Astrocyte (in vitro differentiated cells and primary cell): ENCODE data around the gene CENPF. TPM values are rescaled to one million over a fixed set of nuclear protein-coding genes. Genes with fewer than 3 reads are reported as not detected.

Source experiments
- DNase-seq: peaks from one replicate; pipeline ENCODE4 v3.0.0-alpha.2; 2010; ENCODE audit warnings: low read depth
- FAIRE-seq: peaks from 2 replicates; lab custom pipeline; 2011; peaks lifted over from hg19 to GRCh38; lab: Jason Lieb, UNC
- H2AFZ ChIP-seq: 2 replicates; pipeline ENCODE4 v1.6.0; 2012; ENCODE audit warnings: low read depth, low read length, inconsistent platforms
- H3K27ac ChIP-seq: 2 replicates; pipeline ENCODE4 v1.5.1; 2011; ENCODE audit warnings: low read depth, low read length, inconsistent platforms
- H3K27me3 ChIP-seq: 2 replicates; pipeline ENCODE4 v1.6.0; 2011; ENCODE audit warnings: low read length, inconsistent platforms; ENCODE audit not compliant: insufficient read depth
- H3K36me3 ChIP-seq: 2 replicates; pipeline ENCODE4 v1.5.1; 2011; ENCODE audit warnings: low read length, inconsistent platforms; ENCODE audit not compliant: insufficient read depth
- H3K4me1 ChIP-seq: 2 replicates; pipeline ENCODE4 v1.5.1; 2011; ENCODE audit warnings: low read length, inconsistent platforms; ENCODE audit not compliant: insufficient read depth
- H3K4me2 ChIP-seq: 2 replicates; pipeline ENCODE4 v1.6.0; 2012; ENCODE audit warnings: low read length, inconsistent platforms
- H3K4me3 ChIP-seq: 2 replicates; pipeline ENCODE4 v1.5.1; 2011; ENCODE audit warnings: low read depth, mild to moderate bottlenecking, low read length, inconsistent platforms; ENCODE audit not compliant: insufficient read depth
- H3K79me2 ChIP-seq: 2 replicates; pipeline ENCODE4 v1.6.0; 2012; ENCODE audit warnings: mild to moderate bottlenecking, low read length, inconsistent platforms; ENCODE audit not compliant: insufficient read depth
- H3K9ac ChIP-seq: 2 replicates; pipeline ENCODE4 v1.6.0; 2012; ENCODE audit warnings: mild to moderate bottlenecking, low read length, inconsistent platforms
- H3K9me3 ChIP-seq: 2 replicates; pipeline ENCODE4 v1.5.1; 2012; ENCODE audit warnings: low read depth, mild to moderate bottlenecking, low read length, inconsistent platforms; ENCODE audit not compliant: insufficient read depth
- H4K20me1 ChIP-seq: 2 replicates; pipeline ENCODE4 v1.6.0; 2012; ENCODE audit warnings: low read length, inconsistent platforms; ENCODE audit not compliant: insufficient read depth
- H3K27ac Mint-ChIP-seq: one replicate; pipeline ENCODE4 v1.8.0; 2021; ENCODE audit warnings: mild to moderate bottlenecking, mixed read lengths; ENCODE audit not compliant: unreplicated experiment
- H3K27me3 Mint-ChIP-seq: one replicate; pipeline ENCODE4 v1.8.0; 2021; ENCODE audit warnings: low read depth, mixed read lengths; ENCODE audit not compliant: unreplicated experiment
- H3K36me3 Mint-ChIP-seq: one replicate; pipeline ENCODE4 v1.8.0; 2021; ENCODE audit warnings: low read depth, mixed read lengths; ENCODE audit not compliant: unreplicated experiment
- H3K4me1 Mint-ChIP-seq: one replicate; pipeline ENCODE4 v1.8.0; 2021; ENCODE audit warnings: low read depth, mixed read lengths; ENCODE audit not compliant: unreplicated experiment
- H3K4me3 Mint-ChIP-seq: one replicate; pipeline ENCODE4 v1.8.0; 2021; ENCODE audit warnings: mild to moderate bottlenecking, moderate library complexity, mixed read lengths; ENCODE audit not compliant: unreplicated experiment
- H3K9me3 Mint-ChIP-seq: one replicate; pipeline ENCODE4 v1.8.0; 2021; ENCODE audit warnings: mild to moderate bottlenecking, mixed read lengths; ENCODE audit not compliant: unreplicated experiment
- CTCF ChIP-seq: IDR thresholded peaks from 2 replicates; pipeline ENCODE4 v1.5.1; 2011; ENCODE audit warnings: low read depth, mild to moderate bottlenecking, inconsistent platforms, low read length, moderate library complexity; ENCODE audit not compliant: insufficient read depth
- EZH2 ChIP-seq: IDR thresholded peaks from 2 replicates; pipeline ENCODE4 v1.6.1; 2012; ENCODE audit warnings: mild to moderate bottlenecking, low read length, inconsistent platforms; ENCODE audit not compliant: insufficient read depth
- total RNA-seq: library from RNA; stranded (reverse); gene quantifications from 2 replicates; pipeline ENCODE4 v1.2.1, GENCODE V29; 2021

CENPF gene
- total RNA-seq, 1 donor from 2014 or later, result 22.9 TPM

GRCh38 chr1:214638459-214638807 lies 35.4 kb downstream of the CENPF start:
- Histone ChIP-seq H3K9me3 (no peaks in the 10 kb centered on the region), H3K27ac (no peak overlapping the region), H2AFZ (no peak overlapping the region), H3K27me3 (no peaks in the 10 kb centered on the region), H3K79me2 (peaks cover 6% of the 10 kb centered on the region), H3K9ac (no peak overlapping the region), H3K36me3 (peaks cover 23% of the 10 kb centered on the region), H3K4me2 (peak overlapping the region; percentile 49), H4K20me1 (no peaks in the 10 kb centered on the region), H3K4me1 (peaks cover 9% of the 10 kb centered on the region), H3K4me3 (no peak overlapping the region)
- no peak overlapping the region for H3K27ac Mint-ChIP-seq
- TF ChIP-seq CTCF, result no peak
- no peak for TF ChIP-seq EZH2
- H3K27me3 Mint-ChIP-seq, result no peaks in the 10 kb centered on the region
- DNase-seq, result no peak
- H3K36me3 Mint-ChIP-seq, result no peaks in the 10 kb centered on the region
- no peak for FAIRE-seq
- H3K4me3 Mint-ChIP-seq, result no peak overlapping the region
- H3K4me1 Mint-ChIP-seq, result peaks cover 17% of the 10 kb centered on the region
- no peaks in the 10 kb centered on the region for H3K9me3 Mint-ChIP-seq

GRCh38 chr1:214638997-214639396 lies 36.0 kb downstream of the CENPF start:
- H3K79me2 ChIP-seq, result peaks cover 6% of the 10 kb centered on the region
- no peaks in the 10 kb centered on the region for H3K9me3 ChIP-seq
- DNase-seq, result peak; percentile 28
- no peak overlapping the region for H3K27ac ChIP-seq
- H3K36me3 Mint-ChIP-seq, result no peaks in the 10 kb centered on the region
- H4K20me1 ChIP-seq, result no peaks in the 10 kb centered on the region
- TF ChIP-seq EZH2 (no peak), CTCF (no peak)
- H3K4me3 ChIP-seq, result no peak overlapping the region
- no peaks in the 10 kb centered on the region for H3K9me3 Mint-ChIP-seq
- H2AFZ ChIP-seq, result no peak overlapping the region
- no peak for FAIRE-seq
- no peak overlapping the region for H3K27ac Mint-ChIP-seq
- H3K36me3 ChIP-seq, result peaks cover 20% of the 10 kb centered on the region
- no peak overlapping the region for H3K4me3 Mint-ChIP-seq
- H3K9ac ChIP-seq, result no peak overlapping the region
- H3K4me1 Mint-ChIP-seq, result peaks cover 17% of the 10 kb centered on the region
- H3K4me2 ChIP-seq, result peak overlapping the region; percentile 49
- H3K4me1 ChIP-seq, result peaks cover 9% of the 10 kb centered on the region
- H3K27me3 Mint-ChIP-seq, result no peaks in the 10 kb centered on the region
- H3K27me3 ChIP-seq, result no peaks in the 10 kb centered on the region

- no peak overlapping the region for H3K27ac ChIP-seq
- no peaks in the 10 kb centered on the region for H3K27me3 ChIP-seq
- Mint-ChIP-seq H3K4me1 (peaks cover 17% of the 10 kb centered on the region), H3K4me3 (no peak overlapping the region), H3K27ac (no peak overlapping the region), H3K9me3 (no peaks in the 10 kb centered on the region), H3K36me3 (no peaks in the 10 kb centered on the region), H3K27me3 (no peaks in the 10 kb centered on the region)
- H3K4me1 ChIP-seq, result peaks cover 9% of the 10 kb centered on the region
- no peaks in the 10 kb centered on the region for H3K79me2 ChIP-seq
- H3K4me2 ChIP-seq, result no peak overlapping the region
- H3K4me3 ChIP-seq, result no peak overlapping the region
- DNase-seq, result no peak
- TF ChIP-seq CTCF (no peak), EZH2 (no peak)
- no peak for FAIRE-seq
- H2AFZ ChIP-seq, result no peak overlapping the region
- peaks cover 30% of the 10 kb centered on the region for H3K36me3 ChIP-seq
- H3K9me3 ChIP-seq, result no peaks in the 10 kb centered on the region
- no peaks in the 10 kb centered on the region for H4K20me1 ChIP-seq
- H3K9ac ChIP-seq, result no peak overlapping the region
Observed at GRCh38 chr1:214640431-214641213, 37.6 kb downstream of the CENPF start.
